B cell (primary cell): ENCODE results near the gene SLC25A26. TPM values are rescaled to one million over a fixed set of nuclear protein-coding genes. Genes with fewer than 3 reads are reported as not detected.

ENCODE experiments used
- ATAC-seq: fragments of 200-7000 bp; cut with Tn5 transposase; one replicate; pipeline ENCODE4 v1.10.0; 2021; ENCODE audit warnings: low read depth, mild to moderate bottlenecking, moderate number of reproducible peaks, moderate library complexity
- CTCF ChIA-PET: fragments of 350-600 bp; sonication (Branson Sonifier 250); formaldehyde crosslinking; loops from one replicate; lab custom pipeline; 2021; ENCODE audit warnings: antibody characterized with exemption, inconsistent platforms; lab: Charles Lee
- POLR2A ChIA-PET: fragments of 350-600 bp; sonication (Branson Sonifier 250); formaldehyde crosslinking; loops from one replicate; lab custom pipeline; 2021; ENCODE audit warnings: antibody characterized with exemption; lab: Charles Lee
- DNase-seq: peaks from one replicate; pipeline ENCODE4 v3.0.0; 2013
- H2AFZ ChIP-seq: 2 replicates; pipeline ENCODE4 v1.6.1; 2012; ENCODE audit warnings: mild to moderate bottlenecking, low read depth, low read length; ENCODE audit not compliant: insufficient read depth, poor library complexity, severe bottlenecking
- H3K27ac ChIP-seq, 2 donors: 1 replicate in 1 of 2; 2 replicates in 1 of 2; pipeline ENCODE4 v1.5.1; 2012 to 2013; ENCODE audit warnings: low read length in 2 of 2, mild to moderate bottlenecking in 2 of 2, moderate library complexity in 1 of 2
- H3K27me3 ChIP-seq, 4 experiments: fragments of 200-600 bp in 1 of 4; sonication (generic) in 1 of 4; replicated peaks in 1 of 4; 1 replicate in 2 of 4; 2 replicates in 2 of 4; pipeline versions ENCODE4 v1.6.1 to v1.7.0; 2013 to 2016; ENCODE audit warnings: low read length in 3 of 4, mild to moderate bottlenecking in 2 of 4, mixed read lengths in 1 of 4, moderate library complexity in 1 of 4; ENCODE audit not compliant: insufficient read depth in 4 of 4, control insufficient read depth in 3 of 4; ENCODE audit errors: control extremely low read depth in 1 of 4
- H3K36me3 ChIP-seq, 2 experiments: replicated peaks in 1 of 2; 1 replicate in 1 of 2; 2 replicates in 1 of 2; pipeline versions ENCODE4 v1.6.1 to v1.7.1; 2013; ENCODE audit warnings: low read length in 1 of 2; ENCODE audit not compliant: insufficient read depth in 2 of 2, control insufficient read depth in 1 of 2; ENCODE audit errors: control extremely low read depth in 1 of 2, extremely low read depth in 1 of 2
- H3K4me1 ChIP-seq, 2 donors: fragments of 200-600 bp in 1 of 2; sonication (generic) in 1 of 2; 1 replicate in 1 of 2; 2 replicates in 1 of 2; pipeline versions ENCODE4 v1.5.1 to v1.6.1; 2013 to 2017; ENCODE audit warnings: low read length in 2 of 2; ENCODE audit not compliant: control insufficient read depth in 2 of 2, insufficient read depth in 2 of 2
- H3K4me2 ChIP-seq: replicated peaks from 2 replicates; pipeline ENCODE3; 2012; ENCODE audit warnings: mild to moderate bottlenecking, low read depth, low read length; ENCODE audit not compliant: poor library complexity, severe bottlenecking
- H3K4me3 ChIP-seq, 5 experiments: fragments of 200-600 bp in 1 of 5; sonication (generic) in 1 of 5; 1 replicate in 3 of 5; 2 replicates in 2 of 5; pipeline versions ENCODE4 v1.5.1 to v1.7.0; 2011 to 2016; ENCODE audit warnings: low read length in 4 of 5, mild to moderate bottlenecking in 4 of 5, low read depth in 2 of 5, control low read depth in 1 of 5, moderate library complexity in 1 of 5; ENCODE audit not compliant: insufficient read depth in 1 of 5; ENCODE audit errors: control extremely low read depth in 1 of 5, extremely low read depth in 1 of 5
- H3K79me2 ChIP-seq: fragments of 200-600 bp; sonication (generic); one replicate; pipeline ENCODE4 v1.6.0; 2016; ENCODE audit warnings: low read length; ENCODE audit not compliant: control insufficient read depth, insufficient read depth
- H3K9ac ChIP-seq: fragments of 200-600 bp; sonication (generic); 2 replicates; pipeline ENCODE4 v1.6.1; 2017; ENCODE audit warnings: mild to moderate bottlenecking, low read length, moderate library complexity
- H3K9me3 ChIP-seq, 3 donors: one replicate each; pipeline versions ENCODE4 v1.6.1 to v1.7.1; 2013; ENCODE audit warnings: low read length in 2 of 3; ENCODE audit not compliant: control insufficient read depth in 2 of 3, insufficient read depth in 1 of 3; ENCODE audit errors: control extremely low read depth in 1 of 3
- H4K20me1 ChIP-seq: 2 replicates; pipeline ENCODE4 v1.6.0; 2012; ENCODE audit warnings: mild to moderate bottlenecking, low read length; ENCODE audit not compliant: insufficient read depth, control insufficient read depth, poor library complexity, severe bottlenecking
- H3K27ac Mint-ChIP-seq: one replicate; pipeline ENCODE4 v1.8.0; 2021; ENCODE audit warnings: mixed read lengths
- H3K27me3 Mint-ChIP-seq: one replicate; pipeline ENCODE4 v1.8.0; 2021; ENCODE audit warnings: mixed read lengths
- H3K4me1 Mint-ChIP-seq: one replicate; pipeline ENCODE4 v1.8.0; 2021; ENCODE audit warnings: mixed read lengths
- H3K4me3 Mint-ChIP-seq: one replicate; pipeline ENCODE4 v1.8.0; 2021; ENCODE audit warnings: mixed read lengths
- H3K9me3 Mint-ChIP-seq: one replicate; pipeline ENCODE4 v1.8.0; 2022; ENCODE audit warnings: mixed read lengths; ENCODE audit not compliant: insufficient read depth
- EZH2 ChIP-seq: IDR thresholded peaks from 2 replicates; pipeline ENCODE4 v1.6.1; 2012; ENCODE audit warnings: borderline replicate concordance, low read depth, mild to moderate bottlenecking, moderate library complexity, low read length; ENCODE audit not compliant: insufficient read depth, poor library complexity, severe bottlenecking
- WGBS: methylation state at CpG from one replicate; pipeline ENCODE4 v1.1.5; 2013; ENCODE audit warnings: missing lambda C conversion rate; ENCODE audit not compliant: insufficient coverage; 5-methylcytosine and 5-hydroxymethylcytosine counted together
- intact Hi-C: fragments of 100-400 bp; cut with micrococcal nuclease; formaldehyde crosslinking; loops from one replicate; pipeline ENCODE4 v1.10.0; 2022
- polyA plus RNA-seq: library from polyadenylated mRNA; depleted of rRNA; stranded (reverse); fragments of >200 nt; gene quantifications from 2 replicates; pipeline ENCODE4 v1.2.3, GENCODE V29; 2012
- total RNA-seq, 2 donors: library from RNA; stranded (reverse); fragments of 120-200 nt in 1 of 2; gene quantifications; 1 replicate in 1 of 2; 2 replicates in 1 of 2; pipeline versions ENCODE4 v1.2.3 to v1.2.4, GENCODE V29; 2013 to 2022
- TF ChIP-seq, protein P1 (sequence below): fragments of 200-600 bp; IDR thresholded peaks from one replicate; pipeline ENCODE4 v1.8.0; 2022; ENCODE audit warnings: antibody characterized with exemption, mild to moderate bottlenecking

The SLC25A26 gene
- total and polyA plus RNA-seq, 2 donors (not counting 1 experiment from before 2014, with no cell fraction given) = 22.3 to 23.8 TPM

DNA sequence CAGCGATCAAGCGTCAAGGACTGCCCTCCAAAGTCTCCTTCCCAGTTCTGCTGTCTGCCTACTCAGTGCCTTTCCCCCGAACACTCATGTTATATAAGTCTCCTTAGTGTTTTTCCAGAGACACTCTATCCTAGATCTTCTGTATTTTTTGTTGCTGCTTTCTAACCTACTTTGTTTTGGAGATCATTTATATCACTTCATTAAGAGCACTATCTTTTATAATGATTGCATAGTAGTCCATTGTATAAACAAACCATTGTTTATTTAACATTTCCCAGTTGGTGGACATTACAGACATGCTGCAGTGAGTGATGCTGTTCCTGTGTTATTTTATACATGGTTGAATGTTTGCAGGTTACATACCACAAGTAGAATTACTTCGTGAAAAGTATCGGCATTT is 47.1 kb downstream of the SLC25A26 start:
- peaks cover 5% of the 10 kb centered on the region in 2 experiments for H3K36me3 ChIP-seq
- no peak for TF ChIP-seq EZH2
- TF ChIP-seq, protein P1, sequence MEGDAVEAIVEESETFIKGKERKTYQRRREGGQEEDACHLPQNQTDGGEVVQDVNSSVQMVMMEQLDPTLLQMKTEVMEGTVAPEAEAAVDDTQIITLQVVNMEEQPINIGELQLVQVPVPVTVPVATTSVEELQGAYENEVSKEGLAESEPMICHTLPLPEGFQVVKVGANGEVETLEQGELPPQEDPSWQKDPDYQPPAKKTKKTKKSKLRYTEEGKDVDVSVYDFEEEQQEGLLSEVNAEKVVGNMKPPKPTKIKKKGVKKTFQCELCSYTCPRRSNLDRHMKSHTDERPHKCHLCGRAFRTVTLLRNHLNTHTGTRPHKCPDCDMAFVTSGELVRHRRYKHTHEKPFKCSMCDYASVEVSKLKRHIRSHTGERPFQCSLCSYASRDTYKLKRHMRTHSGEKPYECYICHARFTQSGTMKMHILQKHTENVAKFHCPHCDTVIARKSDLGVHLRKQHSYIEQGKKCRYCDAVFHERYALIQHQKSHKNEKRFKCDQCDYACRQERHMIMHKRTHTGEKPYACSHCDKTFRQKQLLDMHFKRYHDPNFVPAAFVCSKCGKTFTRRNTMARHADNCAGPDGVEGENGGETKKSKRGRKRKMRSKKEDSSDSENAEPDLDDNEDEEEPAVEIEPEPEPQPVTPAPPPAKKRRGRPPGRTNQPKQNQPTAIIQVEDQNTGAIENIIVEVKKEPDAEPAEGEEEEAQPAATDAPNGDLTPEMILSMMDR = no peak
- ChIA-PET CTCF (interaction anchor here (1.1 to 1.2 kb wide), 2 partner anchors 14 to 140 kb away, joined by 3 read pairs; no protein-coding TSS in a partner anchor), POLR2A (no interaction called here)
- no peak overlapping the region for H3K4me3 ChIP-seq
- H4K20me1 ChIP-seq = peaks cover 14% of the 10 kb centered on the region
- Mint-ChIP-seq H3K27ac (no peak overlapping the region), H3K4me1 (peaks cover 25% of the 10 kb centered on the region), H3K4me3 (no peak overlapping the region), H3K9me3 (no peaks in the 10 kb centered on the region), H3K27me3 (no peaks in the 10 kb centered on the region)
- H3K27ac ChIP-seq = no peak overlapping the region
- peaks cover 17 to 18% of the 10 kb centered on the region in 2 donors for H3K4me1 ChIP-seq
- intact Hi-C loops = no loop called here
- peak overlapping the region; percentile 20 for H3K4me2 ChIP-seq
- no peaks in the 10 kb centered on the region for H3K79me2 ChIP-seq
- WGBS = no CpG with 5 or more reads among the region's 5 CpGs
- ATAC-seq (no peak), DNase-seq (no peak)
- no peaks in the 10 kb centered on the region for H3K27me3 ChIP-seq
- no peak overlapping the region for H2AFZ ChIP-seq
- peaks cover 0 to 1% (median 0%) of the 10 kb centered on the region in 3 donors for H3K9me3 ChIP-seq
- no peak overlapping the region for H3K9ac ChIP-seq

DNA sequence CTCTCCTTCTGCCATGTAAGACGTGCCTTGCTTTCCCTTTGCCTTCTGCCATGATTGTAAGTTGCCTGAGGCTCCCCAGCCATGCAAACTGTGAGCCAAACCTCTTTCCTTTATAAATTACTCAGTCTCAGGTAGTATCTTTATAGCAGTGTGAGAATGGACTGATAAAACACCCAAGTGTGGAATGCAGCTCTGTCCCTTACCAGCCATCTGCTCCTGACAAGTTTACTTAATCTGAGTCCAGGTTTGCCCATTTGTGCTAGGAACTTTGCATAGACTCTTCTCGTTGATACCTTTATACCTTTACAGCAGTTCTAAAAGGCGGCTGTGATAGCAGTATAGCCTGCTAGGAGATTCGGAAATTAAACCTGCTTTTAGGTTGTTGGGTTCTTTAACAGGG is 48.1 kb downstream of the SLC25A26 start:
- Histone ChIP-seq H3K27me3 (no peaks in the 10 kb centered on the region), H3K4me1 (peaks cover 17 to 18% of the 10 kb centered on the region in 2 donors), H2AFZ (no peak overlapping the region), H3K9me3 (peaks cover 0 to 1% (median 0%) of the 10 kb centered on the region in 3 donors), H3K36me3 (peaks cover 5% of the 10 kb centered on the region in 2 experiments), H3K9ac (no peak overlapping the region), H3K4me2 (no peak overlapping the region), H4K20me1 (peaks cover 14% of the 10 kb centered on the region), H3K79me2 (no peaks in the 10 kb centered on the region), H3K27ac (no peak overlapping the region), H3K4me3 (no peak overlapping the region)
- H3K27me3 Mint-ChIP-seq = no peaks in the 10 kb centered on the region
- no peak for DNase-seq
- ChIA-PET POLR2A (no interaction called here), CTCF (interaction anchor here (0.6 to 2.1 kb wide), 5 partner anchors 15 to 556 kb away, joined by 3 to 11 read pairs (median 4); no protein-coding TSS in a partner anchor)
- no peak overlapping the region for H3K27ac Mint-ChIP-seq
- peaks cover 25% of the 10 kb centered on the region for H3K4me1 Mint-ChIP-seq
- WGBS = 100% methylated on average over 2 of the region's 4 CpGs
- no peaks in the 10 kb centered on the region for H3K9me3 Mint-ChIP-seq
- no peak overlapping the region for H3K4me3 Mint-ChIP-seq
- intact Hi-C loops = no loop called here
- no peak for ATAC-seq
- TF ChIP-seq EZH2 = no peak
